Midbrain (tissue), 1 donor: Measurements from ENCODE around the gene SLC25A47.
"Not testable (repeated sequence)": the region's sequence is repeated elsewhere in the genome, so short reads cannot be mapped to it uniquely, and the experiment has no call there.

ENCODE experiments used
- DNase-seq: peaks from one replicate; lab custom pipeline; 2025; lab: John Stamatoyannopoulos, UW

The SLC25A47 gene

DNA sequence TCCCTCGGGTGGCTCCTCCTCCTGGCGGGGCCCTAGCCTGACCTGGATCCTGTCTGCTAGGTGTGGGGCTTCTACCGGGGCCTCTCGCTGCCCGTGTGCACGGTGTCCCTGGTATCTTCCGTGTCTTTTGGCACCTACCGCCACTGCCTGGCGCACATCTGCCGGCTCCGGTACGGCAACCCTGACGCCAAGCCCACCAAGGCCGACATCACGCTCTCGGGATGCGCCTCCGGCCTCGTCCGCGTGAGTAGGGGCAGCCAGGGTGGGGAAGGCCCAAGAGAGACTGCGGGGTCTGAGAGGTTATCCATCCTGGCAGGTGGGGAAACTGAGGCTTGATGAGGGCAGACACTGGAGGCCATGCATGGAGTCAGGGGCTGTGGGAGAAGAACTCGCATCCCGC lies 4.0 kb downstream of the SLC25A47 start:
- no peak for DNase-seq

DNA sequence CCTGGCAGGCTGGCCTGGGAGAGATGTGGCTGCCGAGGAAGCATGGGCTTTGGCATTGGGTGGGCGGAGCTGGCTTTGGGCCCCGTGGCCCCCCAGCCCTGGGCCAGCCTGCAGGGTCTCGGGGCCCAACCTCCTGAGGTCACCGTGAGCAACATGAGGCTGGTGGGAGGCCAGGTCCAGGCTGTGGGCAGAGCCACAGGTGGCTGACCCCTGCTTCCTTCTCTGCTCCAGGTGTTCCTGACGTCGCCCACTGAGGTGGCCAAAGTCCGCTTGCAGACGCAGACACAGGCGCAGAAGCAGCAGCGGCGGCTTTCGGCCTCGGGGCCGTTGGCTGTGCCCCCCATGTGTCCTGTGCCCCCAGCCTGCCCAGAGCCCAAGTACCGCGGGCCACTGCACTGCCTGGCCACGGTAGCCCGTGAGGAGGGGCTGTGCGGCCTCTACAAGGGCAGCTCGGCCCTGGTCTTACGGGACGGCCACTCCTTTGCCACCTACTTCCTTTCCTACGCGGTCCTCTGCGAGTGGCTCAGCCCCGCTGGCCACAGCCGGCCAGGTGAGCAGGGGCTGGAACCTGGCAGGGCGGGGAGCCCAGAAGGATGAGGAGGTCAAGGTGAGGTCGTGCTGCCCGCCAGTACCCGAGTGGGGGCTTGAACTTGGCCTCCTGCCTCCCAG lies 5.5 kb downstream of the SLC25A47 start:
- DNase-seq, result no peak

DNA sequence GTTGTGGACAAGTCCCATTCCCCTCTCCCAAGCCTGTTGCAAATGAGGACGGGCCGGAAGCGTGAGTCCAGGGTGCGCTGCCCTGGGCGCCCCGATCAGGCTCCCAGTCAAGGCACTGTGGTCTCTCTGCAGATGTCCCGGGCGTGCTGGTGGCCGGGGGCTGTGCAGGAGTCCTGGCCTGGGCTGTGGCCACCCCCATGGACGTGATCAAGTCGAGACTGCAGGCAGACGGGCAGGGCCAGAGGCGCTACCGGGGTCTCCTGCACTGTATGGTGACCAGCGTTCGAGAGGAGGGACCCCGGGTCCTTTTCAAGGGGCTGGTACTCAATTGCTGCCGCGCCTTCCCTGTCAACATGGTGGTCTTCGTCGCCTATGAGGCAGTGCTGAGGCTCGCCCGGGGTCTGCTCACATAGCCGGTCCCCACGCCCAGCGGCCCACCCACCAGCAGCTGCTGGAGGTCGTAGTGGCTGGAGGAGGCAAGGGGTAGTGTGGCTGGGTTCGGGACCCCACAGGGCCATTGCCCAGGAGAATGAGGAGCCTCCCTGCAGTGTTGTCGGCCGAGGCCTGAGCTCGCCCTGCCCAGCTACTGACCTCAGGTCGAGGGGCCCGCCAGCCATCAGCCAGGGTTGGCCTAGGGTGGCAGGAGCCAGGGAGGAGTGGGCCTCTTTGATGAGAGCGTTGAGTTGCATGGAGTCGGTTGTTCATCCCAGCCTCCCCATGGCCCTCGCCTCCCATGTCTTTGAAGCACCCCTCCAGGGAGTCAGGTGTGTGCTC lies 6.3 kb downstream of the SLC25A47 start:
- DNase-seq, result no peak

DNA sequence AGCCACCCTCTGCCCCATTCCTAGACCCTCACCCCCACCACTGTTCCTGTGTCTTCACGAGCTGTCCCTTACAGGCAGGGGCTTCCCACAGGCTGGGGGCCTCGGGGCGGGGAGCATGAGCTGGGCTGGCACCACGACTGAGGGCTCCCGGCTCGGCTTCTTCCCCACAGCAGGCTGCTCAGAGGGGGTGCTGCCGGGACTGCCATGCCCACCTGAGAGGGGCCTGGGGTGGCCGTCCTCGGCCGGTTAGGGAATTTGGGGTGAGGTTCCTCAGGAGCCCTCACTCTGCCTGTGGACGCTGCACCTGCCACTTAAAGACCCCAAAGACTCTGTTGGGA lies 6.8 kb downstream of the SLC25A47 start:
- DNase-seq, result no peak

DNA sequence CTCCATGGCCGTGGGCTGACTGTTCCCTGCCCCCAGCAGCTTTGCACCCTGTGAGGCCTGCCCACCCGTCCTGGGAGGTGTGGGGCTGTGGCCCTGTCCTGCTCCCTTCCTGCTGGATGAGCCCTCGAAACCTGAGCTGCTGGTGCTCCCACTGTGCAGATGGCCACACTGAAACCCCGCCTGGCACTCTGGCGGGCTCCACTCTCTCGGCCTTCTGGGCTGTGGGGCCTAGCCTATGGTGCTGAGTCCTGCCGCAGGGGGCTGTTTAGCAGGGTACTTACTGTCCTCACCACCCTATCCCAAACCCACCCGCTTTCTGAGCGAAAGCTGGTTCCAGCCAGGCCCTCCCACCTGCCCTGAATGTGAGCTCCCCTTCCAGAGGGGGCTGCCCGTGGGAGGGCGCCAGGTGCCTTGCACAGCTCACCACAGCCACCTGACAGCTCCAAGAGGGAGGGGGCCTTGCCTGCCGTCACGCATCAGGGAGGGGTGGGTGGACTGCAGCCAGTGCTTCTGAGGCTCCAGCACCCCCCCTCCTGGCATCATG lies 7.3 kb downstream of the SLC25A47 start:
- no peak for DNase-seq

DNA sequence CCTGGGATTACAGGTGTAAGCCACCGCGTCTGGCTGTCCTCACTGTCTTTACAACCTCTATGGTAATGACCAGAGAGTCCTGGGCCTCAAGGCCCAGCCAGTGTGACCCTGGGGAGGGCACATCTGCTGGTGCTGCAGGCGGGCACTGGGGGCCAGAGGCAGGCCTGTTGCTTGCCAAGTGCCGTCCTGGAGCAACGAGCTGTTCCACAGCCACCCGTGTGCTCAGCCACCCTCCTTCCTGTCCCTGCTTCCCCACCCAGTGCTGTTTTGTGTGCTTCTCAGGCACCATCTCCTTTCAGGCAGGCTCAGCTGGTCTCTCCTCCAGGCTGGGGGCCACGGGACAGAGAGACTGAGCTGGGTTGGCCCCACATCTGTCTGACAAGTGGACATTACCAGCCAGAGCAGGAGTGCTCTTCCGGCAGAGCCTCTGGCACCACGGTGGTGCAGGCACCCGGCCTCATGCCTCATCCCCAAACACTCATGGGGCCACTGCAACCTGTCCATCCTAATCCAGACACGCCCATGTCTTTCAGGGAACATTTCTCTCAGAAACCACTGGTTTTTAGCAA lies 9.0 kb downstream of the SLC25A47 start:
- no peak for DNase-seq

DNA sequence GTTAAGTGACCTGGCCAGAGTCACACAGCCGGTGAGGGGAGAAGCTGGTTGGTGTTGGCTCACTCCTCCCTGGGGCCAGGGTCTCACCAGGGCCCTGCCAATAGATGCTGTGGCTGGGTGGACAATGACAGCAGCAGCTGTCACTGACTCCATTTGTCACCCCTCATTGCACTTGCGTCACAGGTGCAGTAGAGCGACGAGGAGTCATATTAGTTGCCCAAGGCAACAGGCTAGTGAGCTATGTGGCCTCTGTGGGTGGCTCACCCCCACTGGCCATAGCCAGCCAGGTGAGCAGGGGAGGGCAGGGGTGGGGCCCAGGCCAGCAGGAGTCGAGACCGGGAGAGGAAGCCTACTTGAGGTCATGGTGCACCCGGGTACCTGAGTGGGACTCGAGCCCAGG lies 9.7 kb downstream of the SLC25A47 start:
- DNase-seq, result no peak

DNA sequence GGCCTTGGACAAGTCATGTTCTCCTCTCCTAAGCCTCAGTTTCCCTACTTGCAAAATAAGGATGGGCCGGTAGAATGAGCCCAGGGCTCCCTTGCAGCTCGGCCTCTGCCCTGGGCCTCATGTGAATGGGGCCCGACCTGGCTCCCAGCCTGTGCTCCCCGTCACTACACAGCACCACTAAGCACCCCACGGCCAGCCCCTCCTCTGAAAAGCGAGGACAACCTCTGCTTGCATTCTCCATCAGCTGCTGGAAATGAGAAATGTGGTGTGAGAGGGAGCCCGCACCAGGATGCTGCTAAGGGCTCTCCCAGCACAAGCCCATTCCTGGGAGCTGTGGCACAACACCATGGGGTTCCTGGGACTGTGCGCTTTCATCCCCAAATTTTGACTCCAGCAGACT lies 10.2 kb downstream of the SLC25A47 start:
- no peak for DNase-seq

DNA sequence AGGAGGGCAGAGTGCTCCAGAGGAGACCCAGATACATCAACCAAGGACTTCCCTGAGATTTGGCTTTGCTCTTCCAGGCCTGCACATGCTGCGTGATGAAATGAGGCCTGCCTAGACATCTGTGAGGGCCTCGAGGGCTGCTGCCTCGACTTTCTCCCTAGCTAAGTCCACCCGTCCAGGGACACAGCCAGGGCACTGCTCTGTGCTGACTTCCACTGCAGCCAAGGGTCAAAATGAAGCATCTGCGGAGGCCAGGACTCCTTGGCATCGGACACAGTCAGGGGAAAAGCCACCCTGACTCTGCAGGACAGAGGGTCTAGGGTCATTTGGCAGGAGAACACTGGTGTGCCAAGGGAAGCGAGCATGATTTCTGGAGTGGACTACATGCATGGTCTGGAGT lies 10.7 kb downstream of the SLC25A47 start:
- no peak for DNase-seq

DNA sequence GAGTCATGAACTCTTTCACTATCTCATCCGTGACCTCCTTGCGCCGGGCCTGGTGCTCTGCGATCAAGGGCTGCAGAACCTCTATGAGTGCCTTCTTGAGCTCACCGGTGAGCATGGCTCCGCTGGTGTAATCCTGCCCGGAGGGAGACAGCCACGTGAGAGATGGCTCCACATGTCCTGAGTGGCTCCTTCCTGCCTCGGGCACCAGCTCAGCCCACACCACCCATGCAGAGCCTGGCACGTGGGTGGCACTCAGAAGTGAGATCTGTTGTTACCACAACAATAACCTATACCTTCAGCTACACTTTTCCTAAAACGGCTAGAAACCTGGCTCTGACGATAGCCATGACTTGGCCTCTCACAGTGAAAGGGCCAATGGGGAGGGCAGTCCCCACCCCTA lies 11.8 kb downstream of the SLC25A47 start:
- DNase-seq, result no peak

DNA sequence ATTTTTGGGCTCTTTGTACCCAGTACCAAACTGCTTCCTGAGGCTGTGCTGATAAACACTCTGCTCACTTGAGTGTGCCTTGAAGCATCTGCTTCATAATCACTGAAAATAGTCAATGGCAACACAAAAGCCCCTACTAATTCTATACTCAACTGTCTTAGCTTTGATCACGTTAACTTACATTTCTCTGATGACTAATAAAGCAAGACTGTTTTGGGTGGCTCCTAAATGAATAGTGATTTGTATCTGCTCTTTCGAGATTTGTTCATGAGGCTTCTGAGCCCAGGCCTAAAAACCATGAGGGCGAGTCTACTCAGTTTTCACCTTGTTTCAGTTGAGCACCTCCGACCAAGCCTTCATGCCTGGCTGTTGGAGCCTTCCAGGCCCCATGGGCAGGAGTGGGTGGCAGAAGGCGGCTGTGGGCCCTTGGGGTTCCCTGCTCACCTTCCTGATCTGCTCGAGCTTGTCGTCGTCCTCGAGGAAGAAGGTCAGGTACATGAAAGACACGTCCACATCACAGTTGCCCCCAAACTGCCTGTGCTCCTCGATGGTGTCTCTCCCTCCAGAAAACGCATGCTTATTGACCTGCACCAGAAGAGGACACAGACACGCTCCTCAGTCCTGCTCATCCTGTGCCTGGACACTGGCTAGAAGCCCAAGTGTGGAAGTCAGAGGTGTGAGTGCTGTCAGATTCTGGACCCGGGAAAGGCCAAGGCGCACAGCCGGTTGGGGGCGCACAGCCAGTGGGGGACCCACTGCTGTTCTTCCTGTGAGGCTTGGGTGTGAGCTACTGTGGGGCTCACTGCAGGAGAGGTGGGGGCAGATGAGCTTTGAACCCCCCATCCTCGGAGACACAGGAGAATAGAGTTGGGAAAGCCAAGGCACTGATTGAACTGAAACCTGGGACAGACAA lies 13.7 kb downstream of the SLC25A47 start:
- no peak for DNase-seq

DNA sequence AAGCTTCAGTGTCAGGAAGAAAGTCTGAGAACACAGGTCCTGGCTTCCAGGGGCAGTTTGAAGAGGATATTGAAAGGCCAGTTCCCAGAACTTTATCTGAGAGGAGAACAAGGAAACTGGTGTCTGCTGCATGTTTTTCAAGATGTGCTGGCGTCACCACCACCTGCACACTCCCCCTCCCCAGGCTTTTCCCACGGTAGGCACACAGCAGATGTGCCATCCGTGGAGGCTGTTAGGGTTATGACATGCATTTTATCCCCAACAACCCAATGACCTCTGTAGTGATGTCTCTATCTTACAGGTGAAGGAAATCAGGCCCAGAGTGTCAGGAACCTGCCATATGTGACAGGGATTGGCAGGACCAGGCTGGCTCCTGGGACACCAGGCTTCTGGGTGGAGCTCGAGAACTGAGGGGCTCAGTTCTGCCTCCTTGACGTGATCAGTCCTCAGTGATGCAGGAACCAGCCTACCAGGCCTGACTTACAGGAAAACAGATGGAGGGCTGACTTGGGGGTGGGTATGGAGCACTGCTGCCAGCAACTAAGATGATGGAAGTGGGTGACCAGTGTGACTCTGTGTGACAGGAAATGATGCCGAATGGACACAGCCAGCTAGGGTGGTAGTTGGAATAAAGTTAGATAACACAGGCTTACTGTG lies 16.8 kb downstream of the SLC25A47 start:
- no peak for DNase-seq

DNA sequence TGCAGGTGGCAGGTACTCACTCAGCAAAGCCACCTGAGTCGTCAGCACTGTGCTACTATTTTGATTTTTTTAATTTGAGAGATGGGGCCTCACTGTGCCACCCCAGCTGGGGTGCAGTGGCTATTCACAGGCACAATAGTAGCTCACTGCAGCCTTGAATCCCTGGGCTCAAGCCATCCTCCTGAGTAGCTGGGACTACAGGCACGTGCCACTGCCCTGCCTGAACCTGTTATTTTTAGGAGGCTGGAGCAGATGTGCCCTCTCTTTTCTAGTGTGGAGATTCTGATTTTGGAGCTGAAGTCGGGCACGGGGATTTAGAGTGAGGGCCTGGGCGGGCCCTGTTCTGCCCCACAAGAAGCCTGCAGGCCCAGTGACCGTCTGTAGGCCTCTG lies 17.3 kb downstream of the SLC25A47 start:
- no peak for DNase-seq

DNA sequence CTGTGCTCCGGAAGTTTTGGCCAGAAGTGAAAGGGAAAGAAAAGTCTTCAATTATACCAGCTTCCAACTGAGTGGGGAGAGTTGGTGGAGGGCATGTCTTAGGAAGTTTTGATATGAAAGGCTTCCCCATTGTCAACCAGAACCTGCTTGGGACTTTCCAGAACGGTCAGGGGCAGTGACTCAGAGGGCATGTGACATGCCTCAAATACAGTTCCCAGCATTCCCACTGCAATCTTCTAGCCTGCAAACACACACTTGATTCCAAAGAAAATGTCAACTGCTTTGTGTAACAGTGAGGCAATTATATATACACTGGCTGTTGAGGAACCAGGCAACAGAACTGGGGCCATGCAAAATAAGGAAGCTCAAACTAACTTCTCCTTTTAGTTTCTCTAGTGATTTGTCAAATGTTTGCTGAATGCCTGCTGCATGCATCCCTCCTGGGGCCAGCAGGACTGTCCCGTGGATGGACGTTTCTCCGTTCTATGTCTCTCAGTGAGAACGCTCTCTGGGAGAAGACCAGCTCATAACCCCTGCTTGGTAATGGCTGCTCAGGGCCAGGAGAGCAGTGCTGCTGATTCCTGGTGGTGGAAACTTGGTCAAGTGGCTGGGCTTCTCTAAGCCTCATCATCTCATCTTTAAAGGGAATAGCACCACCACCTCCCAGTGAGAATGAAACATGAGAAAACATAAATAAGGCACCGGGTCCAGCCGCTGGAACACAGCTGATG lies 18.3 kb downstream of the SLC25A47 start:
- peak; percentile 34 for DNase-seq

DNA sequence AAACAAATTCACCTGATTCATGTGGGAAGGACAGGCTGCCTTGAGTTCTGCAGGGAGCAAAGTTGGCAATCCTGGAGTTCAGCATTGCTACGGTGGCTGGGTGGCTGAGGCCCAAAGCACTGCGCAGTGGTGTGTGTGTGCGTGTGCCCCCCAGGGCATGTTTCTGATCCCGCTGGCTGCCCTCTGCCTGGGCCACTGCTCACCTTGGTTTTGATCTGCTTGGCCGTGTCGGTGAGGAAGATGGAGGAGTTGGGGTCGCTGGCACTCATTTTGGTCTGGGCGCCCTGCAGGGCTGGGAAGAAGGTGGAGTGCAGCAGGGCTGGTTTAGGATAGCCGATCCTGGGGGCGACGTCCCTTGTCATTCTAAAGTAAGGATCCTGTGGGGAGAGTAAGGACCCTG lies 19.1 kb downstream of the SLC25A47 start:
- no peak for DNase-seq

DNA sequence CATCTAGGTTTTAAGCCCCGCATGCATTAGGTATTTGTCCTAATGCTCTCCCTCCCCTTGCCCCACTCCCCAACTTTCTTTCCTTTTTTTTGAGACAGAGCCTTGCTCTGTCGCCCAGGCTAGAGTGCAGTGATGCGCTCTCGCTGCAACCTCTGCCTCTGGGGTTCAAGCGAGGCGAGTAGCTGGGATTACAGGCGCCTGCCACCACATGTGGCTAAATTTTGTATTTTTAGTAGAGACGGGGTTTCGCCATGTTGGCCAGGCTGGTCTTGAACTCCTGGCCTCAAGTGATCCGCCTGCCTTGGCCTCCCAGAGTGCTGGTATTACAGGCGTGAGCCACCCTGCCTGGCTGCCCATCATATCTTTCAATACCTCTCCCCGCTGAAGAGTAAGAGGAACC lies 19.7 kb downstream of the SLC25A47 start:
- not testable (repeated sequence) for DNase-seq

DNA sequence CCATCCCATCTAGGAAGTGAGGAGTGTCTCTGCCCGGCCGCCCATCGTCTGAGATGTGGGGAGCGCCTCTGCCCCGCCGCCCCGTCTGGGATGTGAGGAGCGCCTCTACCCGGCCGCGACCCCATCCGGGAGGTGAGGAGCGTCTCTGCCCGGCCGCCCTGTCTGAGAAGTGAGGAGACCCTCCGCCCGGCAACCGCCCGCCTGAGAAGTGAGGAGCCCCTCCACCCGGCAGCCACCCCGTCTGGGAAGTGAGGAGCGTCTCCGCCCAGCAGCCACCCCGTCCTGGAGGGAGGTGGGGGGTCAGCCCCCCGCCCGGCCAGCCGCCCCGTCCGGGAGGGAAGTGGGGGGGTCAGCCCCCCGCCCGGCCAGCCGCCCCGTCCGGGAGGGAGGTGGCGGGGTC lies 21.5 kb downstream of the SLC25A47 start:
- not testable (repeated sequence) for DNase-seq

DNA sequence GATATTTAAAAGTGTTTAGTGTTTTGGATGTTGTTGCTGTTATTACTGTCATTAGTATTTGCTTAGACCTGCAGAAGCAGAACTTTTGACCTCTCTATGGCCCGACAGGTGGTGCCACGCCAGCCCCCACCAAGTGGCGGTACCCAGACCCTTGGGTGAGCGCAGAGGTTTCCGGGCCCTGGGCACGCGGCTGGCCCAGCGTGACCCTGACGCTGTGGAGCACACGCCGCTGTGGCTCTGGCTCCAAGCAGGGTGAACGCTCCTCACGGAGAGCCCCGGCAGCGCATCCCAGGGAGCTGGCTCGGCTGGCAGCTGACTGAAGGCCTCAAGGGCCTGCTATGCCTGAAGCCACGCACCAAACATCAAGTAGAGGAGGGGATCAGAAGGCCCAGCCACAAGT lies 22.6 kb downstream of the SLC25A47 start:
- no peak for DNase-seq

DNA sequence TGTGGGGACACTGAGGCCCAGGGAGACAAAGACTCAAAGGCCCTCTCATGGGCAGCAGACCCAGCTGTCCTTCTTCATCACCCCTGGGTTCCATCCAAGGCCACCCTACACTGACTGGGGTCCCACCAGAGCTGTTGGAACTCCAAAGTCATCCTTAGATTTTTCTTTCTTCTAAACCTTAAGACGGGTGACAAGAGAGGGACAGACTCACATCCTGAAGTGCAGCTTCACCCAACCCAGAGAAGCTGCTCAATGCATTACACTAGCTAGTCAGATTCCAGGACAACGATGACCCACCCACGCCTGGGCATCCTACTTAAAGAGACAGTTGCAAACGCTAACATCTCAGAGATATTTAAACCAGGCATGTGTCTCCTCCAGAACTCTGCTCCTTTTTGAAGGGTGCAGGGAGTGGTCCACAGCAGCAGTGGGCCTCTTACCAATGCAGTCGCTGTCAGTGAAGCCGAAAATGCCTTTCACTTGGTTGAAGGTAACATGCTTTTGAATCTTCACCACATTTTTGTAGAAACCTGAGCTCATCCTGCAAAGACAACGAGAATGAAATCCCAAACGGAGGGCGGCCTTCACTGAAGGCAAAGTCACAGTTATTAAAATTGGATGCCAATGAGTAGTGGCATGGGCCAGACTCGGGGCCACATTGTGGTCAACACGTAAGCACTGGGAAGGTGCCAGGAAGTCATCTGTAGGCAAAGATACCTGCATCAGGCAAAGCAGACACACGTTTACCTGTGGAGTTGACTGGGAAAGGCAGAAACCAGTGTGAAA lies 23.4 kb downstream of the SLC25A47 start:
- no peak for DNase-seq

DNA sequence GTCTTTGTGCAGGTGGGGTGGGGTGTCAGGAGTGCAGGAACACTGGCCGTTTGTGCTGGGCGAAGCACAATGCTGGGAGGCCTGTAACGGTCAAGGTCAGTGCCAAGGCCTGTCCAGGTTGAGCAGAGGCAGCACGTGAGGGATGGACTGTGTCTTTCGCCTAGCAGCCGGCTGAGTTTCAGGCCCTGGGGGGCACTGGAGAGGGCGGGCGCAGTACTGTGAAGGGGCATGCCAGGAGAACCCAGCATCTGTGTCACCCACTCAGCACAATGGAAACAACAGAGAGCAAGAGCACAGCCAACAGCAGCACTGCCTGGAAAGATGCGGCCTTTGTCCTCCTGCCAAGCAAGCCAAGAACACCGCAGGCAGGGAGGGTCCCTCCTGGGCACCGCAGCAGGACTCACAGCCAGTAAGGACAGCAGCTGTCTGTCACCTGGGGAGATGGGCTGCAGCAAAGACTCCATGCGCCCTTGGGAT lies 25.2 kb downstream of the SLC25A47 start:
- no peak for DNase-seq
